Caco-2 (cell line): ENCODE measurements around the gene ABHD12B. TPM values are rescaled to one million over a fixed set of nuclear protein-coding genes. Genes with fewer than 3 reads are reported as not detected.

Experiments
- BruUV-seq: library from RNA; stranded (reverse); fragments of 400-500 nt; replicated peaks from 2 replicates; lab custom pipeline; 2021; lab: Mats Ljungman, UMichigan
- CTCF ChIA-PET: fragments of 300-600 bp; sonication (Branson Sonifier 250); formaldehyde crosslinking; loops from one replicate; lab custom pipeline; 2022; ENCODE audit warnings: antibody characterized with exemption; lab: Charles Lee
- POLR2A ChIA-PET: fragments of 300-600 bp; sonication (Branson Sonifier 250); formaldehyde crosslinking; loops from one replicate; lab custom pipeline; 2022; ENCODE audit warnings: antibody characterized with exemption; lab: Charles Lee
- DNase-seq, 2 experiments: peaks; one replicate each; pipeline versions ENCODE4 v3.0.0 to v3.0.0-alpha.2; 2020 to 2022
- H3K27me3 ChIP-seq: replicated peaks from 2 replicates; pipeline ENCODE4 v1.6.0; 2011; ENCODE audit warnings: low read length; ENCODE audit not compliant: control insufficient read depth, insufficient read depth
- H3K36me3 ChIP-seq: 2 replicates; pipeline ENCODE4 v1.5.1; 2011; ENCODE audit warnings: low read length; ENCODE audit not compliant: control insufficient read depth, insufficient read depth
- H3K4me1 ChIP-seq: fragments of 250-450 bp; sonication (Bioruptor Pico); 2 replicates; pipeline ENCODE4 v1.5.1; 2020; ENCODE audit warnings: mild to moderate bottlenecking
- H3K4me3 ChIP-seq: 2 replicates; pipeline ENCODE4 v1.5.1; 2011; ENCODE audit warnings: low read depth, mild to moderate bottlenecking, control low read depth, low read length
- H3K9me3 ChIP-seq: fragments of 250-450 bp; sonication (Bioruptor Pico); 2 replicates; pipeline ENCODE4 v1.5.1; 2020; ENCODE audit warnings: mild to moderate bottlenecking, moderate library complexity
- H3K27ac Mint-ChIP-seq: one replicate; pipeline ENCODE4 v1.8.0; 2022; ENCODE audit warnings: mixed read lengths; ENCODE audit not compliant: unreplicated experiment
- H3K27me3 Mint-ChIP-seq: one replicate; pipeline ENCODE4 v1.8.0; 2022; ENCODE audit warnings: mixed read lengths; ENCODE audit not compliant: insufficient read depth, unreplicated experiment
- H3K36me3 Mint-ChIP-seq: one replicate; pipeline ENCODE4 v1.8.0; 2022; ENCODE audit warnings: mild to moderate bottlenecking, mixed read lengths; ENCODE audit not compliant: insufficient read depth, unreplicated experiment
- H3K4me1 Mint-ChIP-seq: one replicate; pipeline ENCODE4 v1.8.0; 2022; ENCODE audit warnings: low read depth, mixed read lengths; ENCODE audit not compliant: unreplicated experiment
- H3K4me3 Mint-ChIP-seq: one replicate; pipeline ENCODE4 v1.8.0; 2022; ENCODE audit warnings: mild to moderate bottlenecking, moderate library complexity, mixed read lengths; ENCODE audit not compliant: unreplicated experiment
- H3K9me3 Mint-ChIP-seq: one replicate; pipeline ENCODE4 v1.8.0; 2022; ENCODE audit warnings: mixed read lengths; ENCODE audit not compliant: unreplicated experiment
- intact Hi-C: fragments of 100-400 bp; cut with micrococcal nuclease; formaldehyde crosslinking; loops from one replicate; pipeline ENCODE4 v1.10.0; 2022; ENCODE audit not compliant: unreplicated experiment
- total RNA-seq: library from RNA; stranded (reverse); gene quantifications from 2 replicates; pipeline ENCODE4 v1.2.3, GENCODE V29; 2022
- TF ChIP-seq, protein P1 (sequence below), 2 experiments: fragments of 200-600 bp in 1 of 2; IDR thresholded peaks; 1 replicate in 1 of 2; 2 replicates in 1 of 2; pipeline versions ENCODE4 v1.5.1 to v1.8.0; 2011 to 2022; ENCODE audit warnings: antibody characterized with exemption in 1 of 2, control low read depth in 1 of 2, inconsistent platforms in 1 of 2, low read depth in 1 of 2, low read length in 1 of 2, mild to moderate bottlenecking in 1 of 2, moderate library complexity in 1 of 2; ENCODE audit not compliant: insufficient read depth in 1 of 2, severe bottlenecking in 1 of 2, unreplicated experiment in 1 of 2

ABHD12B gene
- total RNA-seq, 1 experiment from 2014 or later: not detected

DNA sequence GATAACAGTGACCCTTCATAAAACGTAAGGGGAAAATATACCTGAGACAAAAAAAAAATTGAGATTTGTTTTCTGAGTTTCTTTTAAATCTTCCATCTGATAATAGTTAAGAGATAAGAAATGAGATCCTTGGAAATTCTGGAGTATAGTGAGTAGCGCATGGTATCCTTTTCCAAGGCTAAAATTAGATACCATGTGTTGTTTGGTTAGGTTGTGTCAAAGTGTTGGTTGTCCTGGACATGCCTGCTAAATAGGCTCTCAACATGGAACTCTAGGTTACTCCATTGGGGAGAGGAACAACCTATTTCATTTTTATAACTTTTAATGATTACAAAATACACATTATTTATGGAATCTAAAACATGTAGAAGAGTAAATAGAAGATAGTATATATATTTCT, 57.7 kb downstream of the ABHD12B start:
- peaks cover 11% of the 10 kb centered on the region for H3K4me1 ChIP-seq
- no peaks in the 10 kb centered on the region for H3K27me3 ChIP-seq
- H3K27me3 Mint-ChIP-seq: no peaks in the 10 kb centered on the region
- no peak overlapping the region for H3K27ac Mint-ChIP-seq
- CTCF ChIA-PET: no interaction called here
- no peaks in the 10 kb centered on the region for H3K9me3 ChIP-seq
- no peaks in the 10 kb centered on the region for H3K9me3 Mint-ChIP-seq
- POLR2A ChIA-PET: no interaction called here
- H3K4me3 Mint-ChIP-seq: no peak overlapping the region
- TF ChIP-seq, protein P1, sequence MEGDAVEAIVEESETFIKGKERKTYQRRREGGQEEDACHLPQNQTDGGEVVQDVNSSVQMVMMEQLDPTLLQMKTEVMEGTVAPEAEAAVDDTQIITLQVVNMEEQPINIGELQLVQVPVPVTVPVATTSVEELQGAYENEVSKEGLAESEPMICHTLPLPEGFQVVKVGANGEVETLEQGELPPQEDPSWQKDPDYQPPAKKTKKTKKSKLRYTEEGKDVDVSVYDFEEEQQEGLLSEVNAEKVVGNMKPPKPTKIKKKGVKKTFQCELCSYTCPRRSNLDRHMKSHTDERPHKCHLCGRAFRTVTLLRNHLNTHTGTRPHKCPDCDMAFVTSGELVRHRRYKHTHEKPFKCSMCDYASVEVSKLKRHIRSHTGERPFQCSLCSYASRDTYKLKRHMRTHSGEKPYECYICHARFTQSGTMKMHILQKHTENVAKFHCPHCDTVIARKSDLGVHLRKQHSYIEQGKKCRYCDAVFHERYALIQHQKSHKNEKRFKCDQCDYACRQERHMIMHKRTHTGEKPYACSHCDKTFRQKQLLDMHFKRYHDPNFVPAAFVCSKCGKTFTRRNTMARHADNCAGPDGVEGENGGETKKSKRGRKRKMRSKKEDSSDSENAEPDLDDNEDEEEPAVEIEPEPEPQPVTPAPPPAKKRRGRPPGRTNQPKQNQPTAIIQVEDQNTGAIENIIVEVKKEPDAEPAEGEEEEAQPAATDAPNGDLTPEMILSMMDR (IDR thresholded peaks at IDR 0.05; ENCODE audit: insufficient read depth in 1 of 2, low read depth in 1 of 2, low read length in 1 of 2, severe bottlenecking in 1 of 2, unreplicated experiment in 1 of 2): no peak
- H3K36me3 Mint-ChIP-seq: peaks cover 13% of the 10 kb centered on the region
- no peaks in the 10 kb centered on the region for H3K4me1 Mint-ChIP-seq
- intact Hi-C loops: no loop called here
- H3K4me3 ChIP-seq: no peak overlapping the region
- H3K36me3 ChIP-seq: 0 out of 2 replicates have a peak, but pooled peaks cover 1% of the 10 kb centered on the region
- no peak for DNase-seq
- BruUV-seq: TSS peak; percentile 5

DNA sequence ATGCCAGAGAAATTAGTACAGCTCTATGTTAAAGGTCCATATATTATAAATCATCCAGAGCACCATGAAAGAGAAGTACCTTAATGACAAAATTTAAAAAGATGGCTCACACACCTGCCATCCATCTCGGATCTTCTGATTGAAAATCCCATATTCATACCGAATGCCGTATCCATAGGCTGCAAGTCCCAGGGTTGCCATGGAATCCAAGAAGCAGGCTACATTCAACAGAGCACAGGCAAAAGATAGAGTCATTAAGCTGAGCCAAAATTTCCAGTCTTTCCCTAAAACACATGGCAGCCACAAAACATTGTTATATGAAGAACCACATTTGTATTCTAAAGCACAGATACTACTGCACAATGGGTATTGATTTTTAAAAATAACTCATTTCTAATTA, 59.7 kb downstream of the ABHD12B start:
- Histone ChIP-seq H3K4me3 (no peak overlapping the region), H3K27me3 (no peaks in the 10 kb centered on the region), H3K36me3 (0 out of 2 replicates have a peak, but pooled peaks cover 1% of the 10 kb centered on the region), H3K9me3 (no peaks in the 10 kb centered on the region), H3K4me1 (peaks cover 12% of the 10 kb centered on the region; the same call in 1 of the 2 replicates)
- H3K9me3 Mint-ChIP-seq: no peaks in the 10 kb centered on the region
- TF ChIP-seq, protein P1 (IDR thresholded peaks at IDR 0.05; ENCODE audit: insufficient read depth in 1 of 2, low read depth in 1 of 2, low read length in 1 of 2, severe bottlenecking in 1 of 2, unreplicated experiment in 1 of 2): no peak
- no TSS peak for BruUV-seq
- no peak overlapping the region for H3K27ac Mint-ChIP-seq
- no peak for DNase-seq
- no peaks in the 10 kb centered on the region for H3K4me1 Mint-ChIP-seq
- peaks cover 20% of the 10 kb centered on the region for H3K36me3 Mint-ChIP-seq
- H3K4me3 Mint-ChIP-seq: no peak overlapping the region
- intact Hi-C loops: no loop called here
- CTCF ChIA-PET: no interaction called here
- H3K27me3 Mint-ChIP-seq: no peaks in the 10 kb centered on the region
- POLR2A ChIA-PET: no interaction called here

DNA sequence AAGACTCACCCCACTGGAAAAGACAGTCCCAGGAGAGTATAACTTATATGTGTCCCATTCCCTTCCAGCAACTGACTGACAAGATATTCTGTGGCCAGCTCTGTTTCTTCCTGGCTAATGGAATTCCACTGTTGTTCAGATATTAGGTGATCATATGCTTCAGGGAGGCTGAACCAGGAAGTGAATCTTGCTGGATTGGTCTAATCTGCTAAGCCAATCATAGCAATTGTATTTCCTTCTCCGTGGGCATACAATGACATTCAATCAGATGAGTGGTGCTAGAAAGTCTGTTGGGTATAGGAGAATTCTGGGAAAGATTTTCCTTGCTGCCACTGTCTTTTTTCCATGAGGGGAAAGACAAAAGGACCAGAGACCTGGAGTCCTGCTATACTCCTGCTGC, 60.3 kb downstream of the ABHD12B start:
- Mint-ChIP-seq H3K4me1 (no peaks in the 10 kb centered on the region), H3K9me3 (no peaks in the 10 kb centered on the region), H3K36me3 (peaks cover 20% of the 10 kb centered on the region), H3K27ac (no peak overlapping the region), H3K27me3 (no peaks in the 10 kb centered on the region), H3K4me3 (no peak overlapping the region)
- no peak for DNase-seq
- H3K4me3 ChIP-seq: no peak overlapping the region
- intact Hi-C loops: no loop called here
- no peaks in the 10 kb centered on the region for H3K9me3 ChIP-seq
- CTCF ChIA-PET: no interaction called here
- POLR2A ChIA-PET: interaction anchor here (0.6 kb wide), 1 partner anchor 324 kb away, joined by 3 read pairs; no protein-coding TSS in a partner anchor
- no TSS peak for BruUV-seq
- peaks cover 16% of the 10 kb centered on the region; the same call in 1 of the 2 replicates for H3K4me1 ChIP-seq
- 0 out of 2 replicates have a peak, but pooled peaks cover 1% of the 10 kb centered on the region for H3K36me3 ChIP-seq
- no peaks in the 10 kb centered on the region for H3K27me3 ChIP-seq
- TF ChIP-seq, protein P1 (IDR thresholded peaks at IDR 0.05; ENCODE audit: insufficient read depth in 1 of 2, low read depth in 1 of 2, low read length in 1 of 2, severe bottlenecking in 1 of 2, unreplicated experiment in 1 of 2): no peak
